ENCODE data around the gene FAM234B.

GRCh38 chr12:13095266-13095995 lies 51.2 kb downstream of the FAM234B start:
- no peak for TF ChIP-seq EZH2phosphoT487 (conservative IDR thresholded peaks at IDR 0.05; ENCODE audit: low read length)
- TF ChIP-seq CTCF (IDR thresholded peaks at IDR 0.05; ENCODE audit: insufficient read depth, low read length, poor library complexity, severe bottlenecking): no peak

Data from SU-DHL-6 (cell line).